HepG2 (cell line): ENCODE results near the gene ZDHHC7. TPM values are rescaled to one million over a fixed set of nuclear protein-coding genes. Genes with fewer than 3 reads are reported as not detected.

ENCODE experiments used
- ARNT2 ChIP-seq: sonication (generic); formaldehyde crosslinking; IDR thresholded peaks from 2 replicates; pipeline ENCODE4 v1.8.0; 2022; ENCODE audit warnings: mild to moderate bottlenecking, low read depth, missing genetic modification reagents, moderate library complexity
- BCL6 ChIP-seq: IDR thresholded peaks from 2 replicates; pipeline ENCODE4 v1.6.1; 2016; ENCODE audit warnings: missing genetic modification reagents, missing compliant biosample characterization
- BORCS8-MEF2B ChIP-seq: sonication (generic); formaldehyde crosslinking; IDR thresholded peaks from 2 replicates; pipeline ENCODE4 v1.8.0; 2022; ENCODE audit warnings: mild to moderate bottlenecking, missing genetic modification reagents
- CEBPG ChIP-seq: IDR thresholded peaks from 2 replicates; pipeline ENCODE4 v1.6.1; 2016
- CHD2 ChIP-seq: IDR thresholded peaks from 2 replicates; pipeline ENCODE4 v1.6.1; 2011; ENCODE audit warnings: low read depth, low read length, improper control_type of control experiment
- ETV5 ChIP-seq: IDR thresholded peaks from 2 replicates; pipeline ENCODE4 v1.6.1; 2018; ENCODE audit warnings: missing biosample characterization, missing genetic modification reagents, inconsistent platforms, borderline replicate concordance
- FOSL2 ChIP-seq: sonication (generic); formaldehyde crosslinking; IDR thresholded peaks from 2 replicates; pipeline ENCODE4 v1.4.0; 2020; ENCODE audit warnings: missing genetic modification reagents
- FOXA3 ChIP-seq: IDR thresholded peaks from 2 replicates; pipeline ENCODE4 v1.6.1; 2016; ENCODE audit warnings: missing genetic modification reagents, missing compliant biosample characterization
- HNF4A ChIP-seq: sonication (generic); formaldehyde crosslinking; IDR thresholded peaks from 2 replicates; pipeline ENCODE4 v1.4.0; 2020; ENCODE audit warnings: missing genetic modification reagents
- HNRNPUL1 ChIP-seq: fragments of 200-400 bp; formaldehyde crosslinking; IDR thresholded peaks from 2 replicates; pipeline ENCODE4 v1.6.1; 2017; ENCODE audit warnings: low read depth, mild to moderate bottlenecking, low read length, moderate library complexity
- MAFG ChIP-seq: sonication (generic); formaldehyde crosslinking; IDR thresholded peaks from 2 replicates; pipeline ENCODE4 v1.5.1; 2020; ENCODE audit warnings: mild to moderate bottlenecking, missing genetic modification reagents
- MEIS2 ChIP-seq: sonication (generic); formaldehyde crosslinking; IDR thresholded peaks from 2 replicates; pipeline ENCODE4 v1.9.0; 2021; ENCODE audit warnings: mild to moderate bottlenecking, missing genetic modification reagents
- MXI1 ChIP-seq: IDR thresholded peaks from 3 replicates; pipeline ENCODE4 v1.6.1; 2012; ENCODE audit warnings: low read depth, low read length, inconsistent platforms, borderline replicate concordance
- NBN ChIP-seq: fragments of 450-650 bp; conservative IDR thresholded peaks from 2 replicates; pipeline ENCODE4 v1.6.1; 2017
- NR2C2 ChIP-seq: sonication (generic); formaldehyde crosslinking; IDR thresholded peaks from 2 replicates; pipeline ENCODE4 v1.4.0; 2020; ENCODE audit warnings: missing genetic modification reagents, mild to moderate bottlenecking, moderate library complexity, borderline replicate concordance
- PAX8 ChIP-seq: sonication (generic); formaldehyde crosslinking; IDR thresholded peaks from 2 replicates; pipeline ENCODE4 v1.8.0; 2022; ENCODE audit warnings: mild to moderate bottlenecking, missing genetic modification reagents, borderline replicate concordance
- POLR2A ChIP-seq, 2 experiments: IDR thresholded peaks; 2 replicates each; pipeline ENCODE4 v1.6.1; 2011; ENCODE audit warnings: low read depth in 2 of 2, low read length in 2 of 2, mild to moderate bottlenecking in 1 of 2, moderate library complexity in 1 of 2; ENCODE audit not compliant: insufficient read depth in 1 of 2
- SALL1 ChIP-seq: sonication (generic); formaldehyde crosslinking; IDR thresholded peaks from 2 replicates; pipeline ENCODE4 v1.8.0; 2022; ENCODE audit warnings: mild to moderate bottlenecking, missing genetic modification reagents
- SKI ChIP-seq: fragments of 450-650 bp; IDR thresholded peaks from one replicate; pipeline ENCODE4 v1.6.1; 2018; ENCODE audit warnings: mild to moderate bottlenecking; ENCODE audit not compliant: partially characterized antibody
- SOX13 ChIP-seq, 3 experiments: fragments of 450-650 bp in 1 of 3; sonication (generic) in 1 of 3; formaldehyde crosslinking in 1 of 3; IDR thresholded peaks in 2 of 3; conservative IDR thresholded peaks in 1 of 3; 2 replicates each; pipeline versions ENCODE4 v1.5.0 to v1.6.1; 2016 to 2020; ENCODE audit warnings: antibody characterized with exemption in 1 of 3, mild to moderate bottlenecking in 1 of 3, missing compliant biosample characterization in 1 of 3, missing genetic modification reagents in 1 of 3, moderate library complexity in 1 of 3
- TBX2 ChIP-seq: sonication (generic); formaldehyde crosslinking; IDR thresholded peaks from 2 replicates; pipeline ENCODE4 v1.5.0; 2020; ENCODE audit warnings: missing genetic modification reagents, mild to moderate bottlenecking, borderline replicate concordance
- YY1 ChIP-seq: IDR thresholded peaks from 2 replicates; pipeline ENCODE4 v1.6.1; 2011; ENCODE audit warnings: low read length, low read depth, moderate library complexity, mild to moderate bottlenecking; ENCODE audit not compliant: insufficient read depth, insufficient replicate concordance
- ZBTB7B ChIP-seq: sonication (generic); formaldehyde crosslinking; IDR thresholded peaks from 2 replicates; pipeline ENCODE4 v1.4.0; 2020; ENCODE audit warnings: missing genetic modification reagents
- ZFAT ChIP-seq: sonication (generic); formaldehyde crosslinking; conservative IDR thresholded peaks from 2 replicates; pipeline ENCODE4 v1.8.1; 2023; ENCODE audit warnings: missing genetic modification reagents, inconsistent platforms
- ZFX ChIP-seq: sonication (generic); formaldehyde crosslinking; IDR thresholded peaks from 2 replicates; pipeline ENCODE4 v1.4.0; 2020; ENCODE audit warnings: mild to moderate bottlenecking, low read depth, missing genetic modification reagents, moderate library complexity
- ZNF10 ChIP-seq: sonication (generic); formaldehyde crosslinking; IDR thresholded peaks from 2 replicates; pipeline ENCODE4 v1.4.0; 2020; ENCODE audit warnings: mild to moderate bottlenecking, low read depth, missing genetic modification reagents, borderline replicate concordance
- ZNF644 ChIP-seq: IDR thresholded peaks from 2 replicates; pipeline ENCODE4 v1.6.1; 2016; ENCODE audit warnings: low read depth
- ZNF660 ChIP-seq: sonication (generic); formaldehyde crosslinking; IDR thresholded peaks from 2 replicates; pipeline ENCODE4 v1.5.1; 2020; ENCODE audit warnings: mild to moderate bottlenecking, low read depth, missing genetic modification reagents, borderline replicate concordance
- ZNF713 ChIP-seq: sonication (generic); formaldehyde crosslinking; IDR thresholded peaks from 2 replicates; pipeline ENCODE4 v1.4.0; 2020; ENCODE audit warnings: mild to moderate bottlenecking, missing genetic modification reagents
- ZNF75D ChIP-seq: sonication (generic); formaldehyde crosslinking; IDR thresholded peaks from 2 replicates; pipeline ENCODE4 v1.8.1; 2023; ENCODE audit warnings: missing genetic modification reagents, mild to moderate bottlenecking, borderline replicate concordance
- polyA plus RNA-seq, 8 experiments: library from polyadenylated mRNA; depleted of rRNA in 3 of 8; stranded (reverse) in 7 of 8; unstranded in 1 of 8; fragments of >200 nt; fragmentation: Illumina TruSeq in 4 of 8; extraction: Trizol in 4 of 8; gene quantifications; 2 replicates each; pipeline versions ENCODE4 v1.2.1 to v1.2.3, GENCODE V29; 2011 to 2016; ENCODE audit warnings: low read depth in 4 of 8, missing spikeins in 1 of 8, mixed read lengths in 1 of 8; ENCODE audit not compliant: insufficient read depth in 1 of 8
- total RNA-seq, 5 experiments: library from RNA; depleted of rRNA; stranded (reverse); fragments of >200 nt; fragmentation: Illumina TruSeq; extraction: Trizol; gene quantifications; 2 replicates each; pipeline ENCODE4 v1.2.3, GENCODE V29; 2016; ENCODE audit warnings: low read depth in 1 of 5
- TF ChIP-seq, protein P1 (sequence below): sonication (generic); formaldehyde crosslinking; IDR thresholded peaks from 2 replicates; pipeline ENCODE4 v1.4.0; 2020; ENCODE audit warnings: missing genetic modification reagents
- TF ChIP-seq, protein P2 (sequence below): IDR thresholded peaks from 2 replicates; pipeline ENCODE4 v1.6.1; 2016

Gene ZDHHC7
- total and polyA plus RNA-seq, 2 of the 13 experiments (the other 11 are each of a cell fraction or from before 2014, with no cell fraction given), result 46.8 to 67.6 TPM

DNA sequence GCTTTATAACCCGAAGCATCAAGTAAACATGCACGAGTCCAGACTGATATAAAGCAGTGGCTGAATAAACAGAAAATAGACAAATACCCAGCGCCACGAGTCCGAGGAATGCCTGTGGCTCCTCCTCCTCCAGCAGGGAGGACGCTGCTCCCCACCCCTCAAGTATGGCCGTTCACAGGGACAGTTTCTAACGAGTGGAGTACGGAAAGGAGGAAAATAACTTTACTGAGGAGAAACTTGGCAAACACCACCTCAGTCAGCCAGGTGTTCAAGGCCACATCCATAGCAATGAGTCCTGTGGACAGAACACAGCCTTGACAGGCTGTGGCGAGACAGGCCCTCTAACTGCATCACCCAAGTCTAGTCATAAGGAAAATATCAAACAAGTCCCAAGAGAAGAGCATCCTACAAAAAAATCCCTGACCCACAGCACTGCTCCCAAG is 9.2 kb downstream of the ZDHHC7 start (continued):
- TF ChIP-seq NR2C2 (CRISPR knock-in tag) (0 out of 2 replicates have a peak, but pooled peaks have one; percentile 20), ETV5 (CRISPR knock-in tag) (0 out of 2 replicates have a peak, but pooled peaks have one; percentile 19), MEIS2 (CRISPR knock-in tag) (0 out of 2 replicates have a peak, but pooled peaks have one; percentile 58), CEBPG (no peak), POLR2A (IDR thresholded peaks at IDR 0.05; ENCODE audit: insufficient read depth in 1 of 2, low read depth in 2 of 2, low read length in 2 of 2) (peak in 1 of 2 experiments; percentile 40; a peak in 1 of 4 replicates), SALL1 (CRISPR knock-in tag) (peak; percentile 46), FOSL2 (peak; percentile 43), ZNF10 (no peak), ZNF75D (CRISPR knock-in tag) (no peak), TBX2 (no peak), ZNF660 (CRISPR knock-in tag) (no peak), ZFX (peak; percentile 19; the same call in 1 of the 2 replicates), MAFG (CRISPR knock-in tag) (no peak), YY1 (peak; percentile 66), ZNF644 (CRISPR knock-in tag) (0 out of 2 replicates have a peak, but pooled peaks have one; percentile 35), ARNT2 (CRISPR knock-in tag) (no peak), ZFAT (CRISPR knock-in tag) (no peak), PAX8 (CRISPR knock-in tag) (no peak), NBN (no peak), FOXA3 (peak; percentile 63), SOX13 (IDR thresholded peaks at IDR 0.05) (no peak), SOX13 (CRISPR knock-in tag; conservative IDR thresholded peaks at IDR 0.05 in 1 of 2, IDR thresholded peaks at IDR 0.05 in 1 of 2) (peak in 1 of 2 experiments; percentile 22; a peak in 1 of 4 replicates), ZNF713 (CRISPR knock-in tag) (no peak), SKI (peak; percentile 31), CHD2 (no peak), BORCS8-MEF2B (CRISPR knock-in tag) (no peak), HNRNPUL1 (no peak), HNF4A (CRISPR knock-in tag) (no peak), MXI1 (0 out of 3 replicates have a peak, but pooled peaks have one; percentile 43), BCL6 (CRISPR knock-in tag) (0 out of 2 replicates have a peak, but pooled peaks have one; percentile 10), ZBTB7B (CRISPR knock-in tag) (0 out of 2 replicates have a peak, but pooled peaks have one; percentile 27)
- TF ChIP-seq, protein P1, sequence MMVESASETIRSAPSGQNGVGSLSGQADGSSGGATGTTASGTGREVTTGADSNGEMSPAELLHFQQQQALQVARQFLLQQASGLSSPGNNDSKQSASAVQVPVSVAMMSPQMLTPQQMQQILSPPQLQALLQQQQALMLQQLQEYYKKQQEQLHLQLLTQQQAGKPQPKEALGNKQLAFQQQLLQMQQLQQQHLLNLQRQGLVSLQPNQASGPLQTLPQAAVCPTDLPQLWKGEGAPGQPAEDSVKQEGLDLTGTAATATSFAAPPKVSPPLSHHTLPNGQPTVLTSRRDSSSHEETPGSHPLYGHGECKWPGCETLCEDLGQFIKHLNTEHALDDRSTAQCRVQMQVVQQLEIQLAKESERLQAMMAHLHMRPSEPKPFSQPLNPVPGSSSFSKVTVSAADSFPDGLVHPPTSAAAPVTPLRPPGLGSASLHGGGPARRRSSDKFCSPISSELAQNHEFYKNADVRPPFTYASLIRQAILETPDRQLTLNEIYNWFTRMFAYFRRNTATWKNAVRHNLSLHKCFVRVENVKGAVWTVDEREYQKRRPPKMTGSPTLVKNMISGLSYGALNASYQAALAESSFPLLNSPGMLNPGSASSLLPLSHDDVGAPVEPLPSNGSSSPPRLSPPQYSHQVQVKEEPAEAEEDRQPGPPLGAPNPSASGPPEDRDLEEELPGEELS (CRISPR knock-in tag), result peak; percentile 55; the same call in 1 of the 2 replicates
- TF ChIP-seq, protein P2, sequence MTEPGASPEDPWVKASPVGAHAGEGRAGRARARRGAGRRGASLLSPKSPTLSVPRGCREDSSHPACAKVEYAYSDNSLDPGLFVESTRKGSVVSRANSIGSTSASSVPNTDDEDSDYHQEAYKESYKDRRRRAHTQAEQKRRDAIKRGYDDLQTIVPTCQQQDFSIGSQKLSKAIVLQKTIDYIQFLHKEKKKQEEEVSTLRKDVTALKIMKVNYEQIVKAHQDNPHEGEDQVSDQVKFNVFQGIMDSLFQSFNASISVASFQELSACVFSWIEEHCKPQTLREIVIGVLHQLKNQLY (CRISPR knock-in tag), result 0 out of 2 replicates have a peak, but pooled peaks have one; percentile 67
